Measurements from ENCODE around the gene AKAP6.

The AKAP6 gene

GRCh38 chr14:32438517-32438916 lies 109.4 kb downstream of the AKAP6 start:
- DNase-seq (ENCODE audit: insufficient read length, low spot score), result no peak
- no peak for TF ChIP-seq SPI1 (IDR thresholded peaks at IDR 0.05; ENCODE audit: low read depth, low read length)
- TF ChIP-seq POLR2AphosphoS5 (IDR thresholded peaks at IDR 0.05; ENCODE audit: low read depth, low read length), result no peak
- TF ChIP-seq POLR2A (IDR thresholded peaks at IDR 0.05; ENCODE audit: low read depth, low read length), result no peak
- TF ChIP-seq PAX5 (IDR thresholded peaks at IDR 0.05; ENCODE audit: insufficient read depth, low read length, severe bottlenecking), result no peak
- no peak for TF ChIP-seq POU2F2 (IDR thresholded peaks at IDR 0.05; ENCODE audit: low read depth, low read length)
- TF ChIP-seq TAF1 (IDR thresholded peaks at IDR 0.05; ENCODE audit: low read depth, low read length), result no peak
- FAIRE-seq, result no peak

- FAIRE-seq, result no peak
- TF ChIP-seq POU2F2 (IDR thresholded peaks at IDR 0.05; ENCODE audit: low read depth, low read length), result no peak
- no peak for TF ChIP-seq SPI1 (IDR thresholded peaks at IDR 0.05; ENCODE audit: low read depth, low read length)
- no peak for TF ChIP-seq POLR2AphosphoS5 (IDR thresholded peaks at IDR 0.05; ENCODE audit: low read depth, low read length)
- TF ChIP-seq PAX5 (IDR thresholded peaks at IDR 0.05; ENCODE audit: insufficient read depth, low read length, severe bottlenecking), result no peak
- TF ChIP-seq POLR2A (IDR thresholded peaks at IDR 0.05; ENCODE audit: low read depth, low read length), result no peak
- no peak for TF ChIP-seq TAF1 (IDR thresholded peaks at IDR 0.05; ENCODE audit: low read depth, low read length)
- no peak for DNase-seq (ENCODE audit: insufficient read length, low spot score)
Measured at GRCh38 chr14:32443890-32444661, 115.0 kb downstream of the AKAP6 start.

GRCh38 chr14:32447371-32447770 lies 118.3 kb downstream of the AKAP6 start:
- no peak for DNase-seq (ENCODE audit: insufficient read length, low spot score)
- TF ChIP-seq POLR2A (IDR thresholded peaks at IDR 0.05; ENCODE audit: low read depth, low read length) (no peak), TAF1 (IDR thresholded peaks at IDR 0.05; ENCODE audit: low read depth, low read length) (no peak), POU2F2 (IDR thresholded peaks at IDR 0.05; ENCODE audit: low read depth, low read length) (no peak), POLR2AphosphoS5 (IDR thresholded peaks at IDR 0.05; ENCODE audit: low read depth, low read length) (no peak), SPI1 (IDR thresholded peaks at IDR 0.05; ENCODE audit: low read depth, low read length) (no peak), PAX5 (IDR thresholded peaks at IDR 0.05; ENCODE audit: insufficient read depth, low read length, severe bottlenecking) (no peak)
- no peak for FAIRE-seq

GRCh38 chr14:32449648-32450047 lies 120.5 kb downstream of the AKAP6 start:
- DNase-seq (ENCODE audit: insufficient read length, low spot score) (no peak), FAIRE-seq (no peak)
- TF ChIP-seq SPI1 (IDR thresholded peaks at IDR 0.05; ENCODE audit: low read depth, low read length), result no peak
- no peak for TF ChIP-seq POU2F2 (IDR thresholded peaks at IDR 0.05; ENCODE audit: low read depth, low read length)
- TF ChIP-seq TAF1 (IDR thresholded peaks at IDR 0.05; ENCODE audit: low read depth, low read length), result no peak
- TF ChIP-seq POLR2AphosphoS5 (IDR thresholded peaks at IDR 0.05; ENCODE audit: low read depth, low read length), result no peak
- TF ChIP-seq POLR2A (IDR thresholded peaks at IDR 0.05; ENCODE audit: low read depth, low read length), result no peak
- TF ChIP-seq PAX5 (IDR thresholded peaks at IDR 0.05; ENCODE audit: insufficient read depth, low read length, severe bottlenecking), result no peak

- DNase-seq (ENCODE audit: insufficient read length, low spot score) (no peak), FAIRE-seq (no peak)
- TF ChIP-seq POLR2AphosphoS5 (IDR thresholded peaks at IDR 0.05; ENCODE audit: low read depth, low read length) (no peak), POU2F2 (IDR thresholded peaks at IDR 0.05; ENCODE audit: low read depth, low read length) (no peak)
Measured at GRCh38 chr14:32450919-32451675, 122.0 kb downstream of the AKAP6 start.

GRCh38 chr14:32453857-32454810 lies 125.0 kb downstream of the AKAP6 start:
- no peak for DNase-seq (ENCODE audit: insufficient read length, low spot score)
- TF ChIP-seq POLR2AphosphoS5 (IDR thresholded peaks at IDR 0.05; ENCODE audit: low read depth, low read length) (no peak), SPI1 (IDR thresholded peaks at IDR 0.05; ENCODE audit: low read depth, low read length) (no peak), PAX5 (IDR thresholded peaks at IDR 0.05; ENCODE audit: insufficient read depth, low read length, severe bottlenecking) (no peak), TAF1 (IDR thresholded peaks at IDR 0.05; ENCODE audit: low read depth, low read length) (no peak), POLR2A (IDR thresholded peaks at IDR 0.05; ENCODE audit: low read depth, low read length) (no peak), POU2F2 (IDR thresholded peaks at IDR 0.05; ENCODE audit: low read depth, low read length) (no peak)
- FAIRE-seq, result no peak

GRCh38 chr14:32457213-32457920 lies 128.3 kb downstream of the AKAP6 start:
- TF ChIP-seq SPI1 (IDR thresholded peaks at IDR 0.05; ENCODE audit: low read depth, low read length) (no peak), TAF1 (IDR thresholded peaks at IDR 0.05; ENCODE audit: low read depth, low read length) (no peak), POU2F2 (IDR thresholded peaks at IDR 0.05; ENCODE audit: low read depth, low read length) (no peak), PAX5 (IDR thresholded peaks at IDR 0.05; ENCODE audit: insufficient read depth, low read length, severe bottlenecking) (no peak), POLR2AphosphoS5 (IDR thresholded peaks at IDR 0.05; ENCODE audit: low read depth, low read length) (no peak), POLR2A (IDR thresholded peaks at IDR 0.05; ENCODE audit: low read depth, low read length) (no peak)
- FAIRE-seq, result no peak
- DNase-seq (ENCODE audit: insufficient read length, low spot score), result no peak

GRCh38 chr14:32458720-32459119 lies 129.6 kb downstream of the AKAP6 start:
- no peak for TF ChIP-seq SPI1 (IDR thresholded peaks at IDR 0.05; ENCODE audit: low read depth, low read length)
- TF ChIP-seq POLR2AphosphoS5 (IDR thresholded peaks at IDR 0.05; ENCODE audit: low read depth, low read length), result no peak
- no peak for TF ChIP-seq PAX5 (IDR thresholded peaks at IDR 0.05; ENCODE audit: insufficient read depth, low read length, severe bottlenecking)
- no peak for TF ChIP-seq POLR2A (IDR thresholded peaks at IDR 0.05; ENCODE audit: low read depth, low read length)
- TF ChIP-seq POU2F2 (IDR thresholded peaks at IDR 0.05; ENCODE audit: low read depth, low read length), result no peak
- TF ChIP-seq TAF1 (IDR thresholded peaks at IDR 0.05; ENCODE audit: low read depth, low read length), result no peak
- no peak for FAIRE-seq
- no peak for DNase-seq (ENCODE audit: insufficient read length, low spot score)

All from GM12891 (cell line).